Uterus (tissue), 4 donors: ENCODE measurements around the gene HYCC1. TPM values are rescaled to one million over a fixed set of nuclear protein-coding genes. Genes with fewer than 3 reads are reported as not detected.
A peak's percentile ranks its signal among the peaks of the same experiment; 100 is the strongest.

Experiments
- DNase-seq, 2 donors: peaks; one replicate each; pipeline ENCODE4 v3.0.0-alpha.2; 2019 to 2020
- H3K27ac ChIP-seq, 2 donors: fragments of 200-600 bp; sonication (generic); 1 replicate in 1 of 2; 2 replicates in 1 of 2; pipeline ENCODE4 v1.5.1; 2016 to 2018
- H3K27me3 ChIP-seq, 2 donors: fragments of 200-600 bp; sonication (generic); one replicate each; pipeline ENCODE4 v1.5.1; 2018 to 2019; ENCODE audit warnings: control low read depth in 1 of 2
- H3K36me3 ChIP-seq, 2 donors: fragments of 200-600 bp; sonication (generic); one replicate each; pipeline ENCODE4 v1.5.1; 2019; ENCODE audit warnings: control low read depth in 1 of 2
- H3K4me1 ChIP-seq, 2 donors: fragments of 200-600 bp; sonication (generic); one replicate each; pipeline ENCODE4 v1.5.1; 2018 to 2019; ENCODE audit warnings: control low read depth in 1 of 2
- H3K4me3 ChIP-seq, 2 donors: fragments of 200-600 bp; sonication (generic); 1 replicate in 1 of 2; 2 replicates in 1 of 2; pipeline ENCODE4 v1.5.1; 2018 to 2019; ENCODE audit warnings: mild to moderate bottlenecking in 1 of 2
- H3K9me3 ChIP-seq, 2 donors: fragments of 200-600 bp; sonication (generic); one replicate each; pipeline ENCODE4 v1.5.1; 2019; ENCODE audit warnings: control low read depth in 1 of 2
- CTCF ChIP-seq, 4 experiments: fragments of 200-600 bp in 2 of 4; fragments of 450-650 bp in 2 of 4; sonication (generic) in 2 of 4; IDR thresholded peaks; one replicate each; pipeline ENCODE4 v1.5.1; 2016 to 2019; ENCODE audit warnings: antibody characterized with exemption in 4 of 4, mild to moderate bottlenecking in 2 of 4, moderate library complexity in 1 of 4
- POLR2A ChIP-seq, 2 donors: fragments of 450-650 bp; IDR thresholded peaks; one replicate each; pipeline ENCODE4 v1.6.1; 2016; ENCODE audit warnings: antibody characterized with exemption in 2 of 2, mild to moderate bottlenecking in 1 of 2, moderate library complexity in 1 of 2
- intact Hi-C: fragments of 100-400 bp; cut with DNase I; formaldehyde crosslinking; loops from one replicate; pipeline ENCODE4 v1.15.1; 2023; ENCODE audit warnings: low total_unique reads
- total RNA-seq, 4 donors: library from RNA; depleted of rRNA in 3 of 4; stranded (reverse); fragments of >200 nt in 3 of 4; gene quantifications; one replicate each; pipeline versions ENCODE4 v1.1.0 to v1.2.4, GENCODE V29; 2014 to 2023
- donor health status: DM: yes; HTN: yes; CAD: no.

Gene HYCC1
- total RNA-seq, 4 donors from 2014 or later = 25.0 to 89.0 (median 46.8) TPM

DNA sequence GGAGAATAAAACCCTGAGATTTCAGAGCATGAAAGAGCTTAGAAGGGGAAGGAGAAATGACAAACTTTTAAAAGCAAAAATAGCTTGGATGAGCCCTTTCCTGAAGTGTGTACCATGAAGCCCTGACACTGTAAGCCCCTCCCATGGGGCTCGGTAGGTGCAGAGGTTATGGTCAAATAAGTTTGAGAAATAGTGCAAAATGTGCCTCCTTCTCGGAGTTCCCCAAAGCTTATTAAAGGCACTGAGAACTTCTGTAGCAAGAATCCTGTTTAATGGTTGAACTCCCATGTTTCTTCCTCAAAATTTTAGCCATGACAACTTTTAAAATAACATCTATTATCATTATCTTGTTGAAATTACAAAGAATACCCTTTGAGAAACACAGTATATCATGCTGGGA lies 10.5 kb upstream of the HYCC1 start:
- intact Hi-C loops = no loop called here
- DNase-seq = no peak
- H3K27me3 ChIP-seq = no peaks in the 10 kb centered on the region
- no peaks in the 10 kb centered on the region for H3K36me3 ChIP-seq
- peaks cover 0 to 6% of the 10 kb centered on the region in 2 donors for H3K4me1 ChIP-seq
- no peak overlapping the region for H3K27ac ChIP-seq
- TF ChIP-seq POLR2A (IDR thresholded peaks at IDR 0.05) = no peak
- no peak for TF ChIP-seq CTCF (IDR thresholded peaks at IDR 0.05)
- no peak overlapping the region for H3K4me3 ChIP-seq
- no peaks in the 10 kb centered on the region for H3K9me3 ChIP-seq

GRCh38 chr7:23022851-23023250 lies 8.9 kb upstream of the HYCC1 start:
- TF ChIP-seq CTCF (IDR thresholded peaks at IDR 0.05) (no peak), POLR2A (IDR thresholded peaks at IDR 0.05) (no peak)
- peak overlapping the region; percentile 59 to 61 for H3K27ac ChIP-seq
- no peak overlapping the region for H3K4me3 ChIP-seq
- H3K36me3 ChIP-seq = no peaks in the 10 kb centered on the region
- no peaks in the 10 kb centered on the region for H3K27me3 ChIP-seq
- DNase-seq = no peak
- intact Hi-C loops = no loop called here
- H3K4me1 ChIP-seq = peaks cover 0 to 6% of the 10 kb centered on the region in 2 donors
- no peaks in the 10 kb centered on the region for H3K9me3 ChIP-seq

- Histone ChIP-seq H3K27me3 (no peaks in the 10 kb centered on the region), H3K27ac (peak overlapping the region; percentile 59 to 61), H3K4me1 (peaks cover 0 to 6% of the 10 kb centered on the region in 2 donors), H3K9me3 (no peaks in the 10 kb centered on the region), H3K36me3 (no peaks in the 10 kb centered on the region), H3K4me3 (no peak overlapping the region)
- DNase-seq = peak in 1 of 2 donors; percentile 25
- no peak for TF ChIP-seq CTCF (IDR thresholded peaks at IDR 0.05)
- no peak for TF ChIP-seq POLR2A (IDR thresholded peaks at IDR 0.05)
- intact Hi-C loops = no loop called here
These were observed 8.4 kb upstream of the HYCC1 start for GRCh38 chr7:23022258-23022769.

DNA sequence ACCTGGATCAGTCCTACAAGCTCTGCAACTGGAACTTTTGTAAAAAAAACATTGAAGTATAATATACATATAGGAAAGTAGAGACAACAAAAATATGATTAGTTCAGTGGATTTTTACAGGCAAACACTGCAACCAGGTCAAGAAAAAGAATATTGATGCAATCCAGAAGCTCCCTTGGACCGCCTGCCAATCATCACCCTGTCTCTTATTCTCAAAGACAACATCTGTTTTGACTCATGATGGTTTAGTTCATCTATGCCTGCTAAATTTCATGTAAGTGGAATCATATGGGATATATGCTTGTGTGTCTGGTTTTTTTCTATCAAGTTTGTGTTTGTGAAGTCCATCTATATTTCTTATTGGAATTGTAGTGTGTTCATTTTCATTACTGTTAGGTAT lies 7.7 kb upstream of the HYCC1 start:
- DNase-seq = no peak
- intact Hi-C loops = no loop called here
- no peak for TF ChIP-seq CTCF (IDR thresholded peaks at IDR 0.05)
- TF ChIP-seq POLR2A (IDR thresholded peaks at IDR 0.05) = no peak
- Histone ChIP-seq H3K36me3 (no peaks in the 10 kb centered on the region), H3K4me3 (no peak overlapping the region), H3K27me3 (no peaks in the 10 kb centered on the region), H3K4me1 (peaks cover 0 to 6% of the 10 kb centered on the region in 2 donors), H3K27ac (peak overlapping the region; percentile 59 to 61), H3K9me3 (no peaks in the 10 kb centered on the region)

DNA sequence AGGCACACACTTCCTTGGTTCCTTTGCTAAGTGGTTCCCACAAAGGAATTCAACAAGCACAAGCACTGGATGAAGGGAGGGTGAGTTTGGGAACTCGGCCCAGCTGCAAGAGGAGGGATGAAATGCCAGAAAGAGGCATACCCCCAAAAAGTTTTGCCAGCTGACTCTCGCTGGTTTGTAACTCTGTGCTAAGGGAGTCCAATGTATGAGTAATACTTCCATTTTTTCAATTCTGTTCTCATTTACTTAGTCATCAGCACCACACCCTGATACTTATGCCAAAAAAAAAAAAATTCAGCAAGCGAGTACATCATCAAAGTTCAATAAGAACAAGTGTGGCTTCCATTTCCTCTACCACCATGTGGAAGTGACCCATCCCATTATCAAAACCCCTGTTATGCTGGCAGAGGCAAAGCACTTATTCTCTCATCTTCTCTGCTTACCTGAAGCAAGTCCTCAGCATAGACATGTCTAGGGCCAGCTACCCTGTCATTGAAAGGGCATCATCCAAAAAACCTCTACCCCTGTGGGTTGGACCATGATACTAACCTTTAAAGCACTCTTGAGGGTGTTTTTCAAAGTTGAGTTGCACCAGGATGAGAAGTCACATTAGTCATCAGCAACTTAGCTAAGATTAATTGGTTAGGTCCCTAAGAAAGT lies 6.9 kb upstream of the HYCC1 start:
- TF ChIP-seq CTCF (IDR thresholded peaks at IDR 0.05) (no peak), POLR2A (IDR thresholded peaks at IDR 0.05) (no peak)
- no peaks in the 10 kb centered on the region for H3K9me3 ChIP-seq
- intact Hi-C loops = no loop called here
- DNase-seq = peak in 1 of 2 donors; percentile 37
- H3K36me3 ChIP-seq = no peaks in the 10 kb centered on the region
- peaks cover 0 to 6% of the 10 kb centered on the region in 2 donors for H3K4me1 ChIP-seq
- H3K4me3 ChIP-seq = no peak overlapping the region
- peak overlapping the region; percentile 49 to 61 for H3K27ac ChIP-seq
- H3K27me3 ChIP-seq = no peaks in the 10 kb centered on the region
